SJSA1 (cell line): ENCODE results near the gene PKM. TPM values are rescaled to one million over a fixed set of nuclear protein-coding genes. Genes with fewer than 3 reads are reported as not detected.

Source experiments
- DNase-seq, 2 experiments: peaks; one replicate each; pipeline ENCODE4 v3.0.0-alpha.2; 2015 to 2020; ENCODE audit warnings: low spot score in 2 of 2, low read depth in 1 of 2
- H3K27ac ChIP-seq: fragments of 250-450 bp; sonication (Bioruptor Pico); 2 replicates; pipeline ENCODE4 v1.5.1; 2020; ENCODE audit warnings: mild to moderate bottlenecking, moderate library complexity
- H3K27me3 ChIP-seq: fragments of 250-450 bp; sonication (Bioruptor Pico); replicated peaks from 2 replicates; pipeline ENCODE4 v1.5.1; 2020; ENCODE audit warnings: mild to moderate bottlenecking, moderate library complexity
- H3K36me3 ChIP-seq: fragments of 250-450 bp; sonication (Bioruptor Pico); 2 replicates; pipeline ENCODE4 v1.5.1; 2020; ENCODE audit warnings: mild to moderate bottlenecking
- H3K4me1 ChIP-seq: fragments of 250-450 bp; sonication (Bioruptor Pico); replicated peaks from 2 replicates; pipeline ENCODE4 v1.6.1; 2021; ENCODE audit warnings: mild to moderate bottlenecking
- H3K4me3 ChIP-seq: fragments of 250-450 bp; sonication (Bioruptor Pico); 2 replicates; pipeline ENCODE4 v1.5.1; 2020; ENCODE audit warnings: mild to moderate bottlenecking
- H3K9me3 ChIP-seq: fragments of 250-450 bp; sonication (Bioruptor Pico); replicated peaks from 2 replicates; pipeline ENCODE4 v1.5.1; 2020; ENCODE audit warnings: mild to moderate bottlenecking
- total RNA-seq: library from RNA; depleted of rRNA; stranded (reverse); fragments of >200 nt; shearing (Covaris generic); gene quantifications from 2 replicates; pipeline ENCODE4 v1.2.3, GENCODE V29; 2014

The PKM gene
- total RNA-seq, 1 experiment from 2014 or later, result 1,516 TPM

GRCh38 chr15:72229076-72229946 is 1.7 kb downstream of the PKM start:
- Histone ChIP-seq H3K4me1 (peaks cover 47% of the 10 kb centered on the region), H3K27me3 (no peaks in the 10 kb centered on the region), H3K4me3 (peak overlapping the region; percentile 76), H3K36me3 (peaks cover 41% of the 10 kb centered on the region), H3K9me3 (no peaks in the 10 kb centered on the region), H3K27ac (peak overlapping the region; percentile 69)
- peak in 1 of 2 experiments; percentile 31 for DNase-seq

- peak overlapping the region; percentile 69 for H3K27ac ChIP-seq
- peaks cover 45% of the 10 kb centered on the region for H3K4me1 ChIP-seq
Measured at GRCh38 chr15:72227720-72228119, 3.3 kb downstream of the PKM start.

GRCh38 chr15:72227192-72227586 is 3.8 kb downstream of the PKM start:
- Histone ChIP-seq H3K9me3 (no peaks in the 10 kb centered on the region), H3K4me1 (peaks cover 40% of the 10 kb centered on the region), H3K27ac (peak overlapping the region; percentile 69), H3K4me3 (peak overlapping the region; percentile 76; the same call in 1 of the 2 replicates), H3K36me3 (peaks cover 61% of the 10 kb centered on the region), H3K27me3 (no peaks in the 10 kb centered on the region)
- DNase-seq, result peak in 1 of 2 experiments; percentile 54

More at GRCh38 chr15:72227720-72228119, 3.3 kb downstream of the PKM start:
- no peaks in the 10 kb centered on the region for H3K9me3 ChIP-seq
- peaks cover 56% of the 10 kb centered on the region for H3K36me3 ChIP-seq
- no peak for DNase-seq
- H3K4me3 ChIP-seq, result peak overlapping the region; percentile 76
- no peaks in the 10 kb centered on the region for H3K27me3 ChIP-seq

- Histone ChIP-seq H3K27me3 (no peaks in the 10 kb centered on the region), H3K4me1 (peaks cover 26% of the 10 kb centered on the region), H3K36me3 (peaks cover 81% of the 10 kb centered on the region), H3K4me3 (no peak overlapping the region), H3K9me3 (no peaks in the 10 kb centered on the region), H3K27ac (no peak overlapping the region)
- no peak for DNase-seq
Measured at GRCh38 chr15:72223278-72223677, 7.7 kb downstream of the PKM start.

- Histone ChIP-seq H3K4me1 (peaks cover 21% of the 10 kb centered on the region), H3K27ac (no peak overlapping the region)
- DNase-seq, result no peak
Measured at GRCh38 chr15:72222393-72222792, 8.6 kb downstream of the PKM start.

GRCh38 chr15:72220687-72221086 is 10.3 kb downstream of the PKM start:
- Histone ChIP-seq H3K27me3 (no peaks in the 10 kb centered on the region), H3K9me3 (no peaks in the 10 kb centered on the region), H3K36me3 (peaks cover 92% of the 10 kb centered on the region), H3K4me1 (peaks cover 4% of the 10 kb centered on the region), H3K4me3 (no peak overlapping the region), H3K27ac (no peak overlapping the region)
- no peak for DNase-seq

More at GRCh38 chr15:72222393-72222792, 8.6 kb downstream of the PKM start:
- Histone ChIP-seq H3K9me3 (no peaks in the 10 kb centered on the region), H3K36me3 (peaks cover 86% of the 10 kb centered on the region), H3K4me3 (no peak overlapping the region), H3K27me3 (no peaks in the 10 kb centered on the region)

- no peak overlapping the region for H3K4me3 ChIP-seq
- H3K27ac ChIP-seq, result no peak overlapping the region
- H3K9me3 ChIP-seq, result no peaks in the 10 kb centered on the region
- H3K36me3 ChIP-seq, result peaks cover 98% of the 10 kb centered on the region
- no peaks in the 10 kb centered on the region for H3K27me3 ChIP-seq
- H3K4me1 ChIP-seq, result no peaks in the 10 kb centered on the region
- DNase-seq, result no peak
Measured at GRCh38 chr15:72217216-72217615, 13.8 kb downstream of the PKM start.

GRCh38 chr15:72216079-72216478 is 14.9 kb downstream of the PKM start:
- no peaks in the 10 kb centered on the region for H3K9me3 ChIP-seq
- no peak overlapping the region for H3K27ac ChIP-seq
- no peaks in the 10 kb centered on the region for H3K4me1 ChIP-seq
- DNase-seq, result no peak
- H3K4me3 ChIP-seq, result no peak overlapping the region
- no peaks in the 10 kb centered on the region for H3K27me3 ChIP-seq
- peaks cover 100% of the 10 kb centered on the region for H3K36me3 ChIP-seq

GRCh38 chr15:72207558-72208085 is 23.4 kb downstream of the PKM start:
- H3K36me3 ChIP-seq, result peaks cover 98% of the 10 kb centered on the region
- DNase-seq, result no peak
- no peak overlapping the region for H3K27ac ChIP-seq

GRCh38 chr15:72206677-72207000 is 24.4 kb downstream of the PKM start:
- no peaks in the 10 kb centered on the region for H3K9me3 ChIP-seq
- DNase-seq, result no peak
- peaks cover 98% of the 10 kb centered on the region for H3K36me3 ChIP-seq
- no peaks in the 10 kb centered on the region for H3K4me1 ChIP-seq
- no peak overlapping the region for H3K4me3 ChIP-seq
- H3K27ac ChIP-seq, result no peak overlapping the region
- H3K27me3 ChIP-seq, result no peaks in the 10 kb centered on the region

More at GRCh38 chr15:72207558-72208085, 23.4 kb downstream of the PKM start:
- Histone ChIP-seq H3K9me3 (no peaks in the 10 kb centered on the region), H3K4me1 (no peaks in the 10 kb centered on the region), H3K27me3 (no peaks in the 10 kb centered on the region), H3K4me3 (no peak overlapping the region)

- Histone ChIP-seq H3K4me3 (no peak overlapping the region), H3K4me1 (no peaks in the 10 kb centered on the region), H3K27ac (no peak overlapping the region), H3K9me3 (no peaks in the 10 kb centered on the region), H3K27me3 (no peaks in the 10 kb centered on the region), H3K36me3 (peaks cover 98% of the 10 kb centered on the region)
- DNase-seq, result no peak
Measured at GRCh38 chr15:72205896-72206676, 24.9 kb downstream of the PKM start.

- no peak overlapping the region for H3K27ac ChIP-seq
- H3K27me3 ChIP-seq, result no peaks in the 10 kb centered on the region
- DNase-seq, result no peak
- no peak overlapping the region for H3K4me3 ChIP-seq
- H3K4me1 ChIP-seq, result no peaks in the 10 kb centered on the region
- H3K9me3 ChIP-seq, result no peaks in the 10 kb centered on the region
- H3K36me3 ChIP-seq, result peaks cover 98% of the 10 kb centered on the region
Measured at GRCh38 chr15:72205273-72205672, 25.7 kb downstream of the PKM start.

- Histone ChIP-seq H3K36me3 (peaks cover 100% of the 10 kb centered on the region), H3K4me1 (no peaks in the 10 kb centered on the region), H3K27ac (no peak overlapping the region), H3K27me3 (no peaks in the 10 kb centered on the region), H3K9me3 (no peaks in the 10 kb centered on the region), H3K4me3 (no peak overlapping the region)
- DNase-seq, result no peak
Measured at GRCh38 chr15:72203507-72203837, 27.5 kb downstream of the PKM start.
